ENCODE measurements around the gene NKD2.

GRCh38 chr5:1035421-1036405, 27.1 kb downstream of the NKD2 start:
- TF ChIP-seq CTCF (IDR thresholded peaks at IDR 0.05 in 2 of 3, conservative IDR thresholded peaks at IDR 0.05 in 1 of 3; ENCODE audit: insufficient read depth in 2 of 3, low read depth in 1 of 3, low read length in 3 of 3) (no peak), ZNF77 (CRISPR knock-in tag; IDR thresholded peaks at IDR 0.05) (no peak), STAT6 (CRISPR knock-in tag; IDR thresholded peaks at IDR 0.05) (no peak), HCFC1 (IDR thresholded peaks at IDR 0.05; ENCODE audit: low read depth, low read length) (no peak), TCF3 (CRISPR knock-in tag; IDR thresholded peaks at IDR 0.05) (no peak), USF1 (CRISPR knock-in tag; IDR thresholded peaks at IDR 0.05) (no peak), MYNN (IDR thresholded peaks at IDR 0.05) (no peak), MYNN (CRISPR knock-in tag; IDR thresholded peaks at IDR 0.05) (no peak), ELF1 (tag; IDR thresholded peaks at IDR 0.05) (no peak), PML (IDR thresholded peaks at IDR 0.05; ENCODE audit: low read length) (no peak)

Data from K562 (cell line).